GM18861 (cell line): ENCODE results near the gene ARHGAP6.
"Not testable (repeated sequence)": the region's sequence is repeated elsewhere in the genome, so short reads cannot be mapped to it uniquely, and the experiment has no call there.

Source experiments
- ATAC-seq: cut with Tn5 transposase; IDR thresholded peaks from one replicate; pipeline ENCODE4 v1.9.1; 2021; ENCODE audit not compliant: unreplicated experiment

The ARHGAP6 gene

GRCh38 chrX:11532291-11533078, 133.2 kb downstream of the ARHGAP6 start:
- no peak for ATAC-seq

GRCh38 chrX:11531226-11531625, 134.5 kb downstream of the ARHGAP6 start:
- ATAC-seq, result no peak

- ATAC-seq, result no peak
Observed at GRCh38 chrX:11530621-11531020, 135.1 kb downstream of the ARHGAP6 start.

- ATAC-seq, result no peak
Observed at GRCh38 chrX:11528623-11529022, 137.1 kb downstream of the ARHGAP6 start.

- ATAC-seq, result no peak
Observed at GRCh38 chrX:11525685-11526084, 140.0 kb downstream of the ARHGAP6 start.

GRCh38 chrX:11519234-11519633, 146.5 kb downstream of the ARHGAP6 start:
- not testable (repeated sequence) for ATAC-seq

GRCh38 chrX:11509786-11510185, 155.9 kb downstream of the ARHGAP6 start:
- no peak for ATAC-seq

- no peak for ATAC-seq
Observed at GRCh38 chrX:11504234-11504633, 161.5 kb downstream of the ARHGAP6 start.

- ATAC-seq, result peak; percentile 50
Observed at GRCh38 chrX:11499076-11500044, 166.4 kb downstream of the ARHGAP6 start.

GRCh38 chrX:11491375-11491774, 174.3 kb downstream of the ARHGAP6 start:
- ATAC-seq, result not testable (repeated sequence)

GRCh38 chrX:11484290-11484689, 181.4 kb downstream of the ARHGAP6 start:
- no peak for ATAC-seq

- no peak for ATAC-seq
Observed at GRCh38 chrX:11481035-11481434, 184.7 kb downstream of the ARHGAP6 start.

- no peak for ATAC-seq
Observed at GRCh38 chrX:11480626-11481025, 185.1 kb downstream of the ARHGAP6 start.

- no peak for ATAC-seq
Observed at GRCh38 chrX:11478911-11479310, 186.8 kb downstream of the ARHGAP6 start.

- ATAC-seq, result no peak
Observed at GRCh38 chrX:11478026-11478425, 187.7 kb downstream of the ARHGAP6 start.

GRCh38 chrX:11474576-11474975, 191.1 kb downstream of the ARHGAP6 start:
- ATAC-seq, result no peak

- no peak for ATAC-seq
Observed at GRCh38 chrX:11474021-11474420, 191.7 kb downstream of the ARHGAP6 start.

- no peak for ATAC-seq
Observed at GRCh38 chrX:11472879-11473278, 192.8 kb downstream of the ARHGAP6 start.

GRCh38 chrX:11472381-11472780, 193.3 kb downstream of the ARHGAP6 start:
- ATAC-seq, result no peak

- no peak for ATAC-seq
Observed at GRCh38 chrX:11470250-11470974, 195.3 kb downstream of the ARHGAP6 start.
